Activated CD4-positive, alpha-beta T cell treated with anti-CD3 and anti-CD28 coated beads for 48 hours (primary cell): Measurements from ENCODE around the gene BSND.
A peak's percentile ranks its signal among the peaks of the same experiment; 100 is the strongest.

Experiments
- DNase-seq: peaks from one replicate; pipeline ENCODE4 v3.0.0-alpha.2; 2020

Gene BSND

GRCh38 chr1:55050283-55050682 lies 51.5 kb downstream of the BSND start:
- no peak for DNase-seq

DNA sequence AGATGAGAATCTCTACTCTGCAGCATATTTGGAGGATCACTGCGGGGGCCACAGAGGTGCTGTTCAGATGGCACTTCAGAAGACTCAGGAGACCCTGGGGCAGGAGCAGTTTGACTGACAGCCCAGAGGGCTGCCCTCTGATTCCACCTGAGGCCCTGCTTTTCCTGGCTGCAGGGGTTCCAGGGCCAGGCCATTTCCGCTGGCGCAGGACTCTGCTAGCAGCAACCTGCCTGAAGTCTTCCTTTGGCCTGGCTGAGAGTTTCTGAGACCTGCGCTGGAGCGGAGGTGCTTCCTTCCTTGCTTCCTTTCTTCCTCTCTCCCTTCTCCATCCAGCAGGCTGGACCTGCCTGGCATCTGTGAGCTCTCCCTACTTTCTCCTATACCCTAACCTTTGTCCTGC lies 52.4 kb downstream of the BSND start:
- no peak for DNase-seq

DNA sequence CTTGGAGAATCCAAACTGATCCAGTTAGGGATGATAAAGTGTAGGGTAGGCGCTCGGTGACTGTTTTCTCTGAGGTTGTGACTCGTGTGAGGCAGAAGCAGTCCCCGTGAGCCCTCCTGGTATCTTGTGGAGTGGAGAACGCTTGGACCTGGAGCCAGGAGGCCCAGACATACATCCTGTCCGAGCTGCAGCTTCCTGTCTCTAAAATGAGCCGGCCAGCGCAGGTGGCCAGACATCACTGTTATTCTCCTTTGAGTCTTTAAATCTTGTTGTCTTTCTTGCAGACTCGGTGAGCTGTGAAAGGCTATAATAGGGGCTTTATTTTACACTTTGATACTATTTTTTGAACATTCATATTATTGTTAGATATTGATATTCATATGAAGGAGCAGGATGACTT lies 52.9 kb downstream of the BSND start:
- no peak for DNase-seq

DNA sequence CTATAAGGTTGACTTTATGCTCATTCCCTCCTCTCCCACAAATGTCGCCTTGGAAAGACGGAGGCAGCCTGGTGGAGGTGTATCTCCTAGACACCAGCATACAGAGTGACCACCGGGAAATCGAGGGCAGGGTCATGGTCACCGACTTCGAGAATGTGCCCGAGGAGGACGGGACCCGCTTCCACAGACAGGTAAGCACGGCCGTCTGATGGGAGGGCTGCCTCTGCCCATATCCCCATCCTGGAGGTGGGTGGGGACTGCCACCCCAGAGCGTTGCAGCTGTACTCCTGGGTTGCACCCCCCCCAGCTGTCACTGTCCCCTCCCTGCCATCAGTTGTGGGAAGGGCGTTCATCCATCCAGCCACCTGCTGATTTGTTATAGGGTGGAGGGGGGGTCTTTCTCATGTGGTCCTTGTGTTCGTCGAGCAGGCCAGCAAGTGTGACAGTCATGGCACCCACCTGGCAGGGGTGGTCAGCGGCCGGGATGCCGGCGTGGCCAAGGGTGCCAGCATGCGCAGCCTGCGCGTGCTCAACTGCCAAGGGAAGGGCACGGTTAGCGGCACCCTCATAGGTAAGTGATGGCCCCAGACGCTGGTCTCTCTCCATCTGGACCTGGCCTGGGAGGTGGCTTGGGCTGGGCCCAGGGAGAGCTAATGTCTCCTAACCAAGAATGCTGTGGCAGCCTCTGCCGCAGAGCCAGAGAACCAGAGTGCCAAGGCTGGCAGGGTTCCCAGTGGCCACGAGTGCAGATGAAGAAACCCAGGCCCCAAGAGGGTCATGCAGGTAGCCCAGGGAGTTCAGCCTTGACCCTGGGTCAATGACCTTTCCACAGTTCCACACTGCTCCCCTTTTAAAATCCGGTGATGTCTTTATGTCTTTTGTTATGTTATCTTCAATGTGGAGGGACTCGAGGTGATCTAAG lies 53.7 kb downstream of the BSND start:
- DNase-seq: no peak

GRCh38 chr1:55053265-55053954 lies 54.7 kb downstream of the BSND start:
- no peak for DNase-seq

DNA sequence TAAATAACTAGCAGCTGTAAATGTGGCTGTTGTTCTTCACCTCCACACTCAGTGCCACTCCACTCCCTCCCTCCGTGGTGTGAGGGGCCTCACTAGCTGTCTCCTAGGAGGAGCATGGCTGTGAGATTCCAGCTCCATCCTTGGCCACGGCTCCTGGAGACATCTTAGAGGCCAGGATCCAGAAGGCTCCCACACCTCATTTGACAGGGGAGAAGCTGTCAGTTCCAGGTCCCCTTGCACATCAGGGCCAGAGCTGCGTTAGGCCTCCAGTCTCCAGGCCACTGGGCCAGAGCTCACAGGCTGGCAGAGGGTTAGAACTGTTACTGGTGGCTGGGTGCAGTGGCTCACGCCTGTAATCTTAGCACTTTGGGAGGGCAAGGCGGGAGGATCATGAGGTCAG lies 55.7 kb downstream of the BSND start:
- DNase-seq: no peak

GRCh38 chr1:55055084-55055882 lies 56.5 kb downstream of the BSND start:
- no peak for DNase-seq

DNA sequence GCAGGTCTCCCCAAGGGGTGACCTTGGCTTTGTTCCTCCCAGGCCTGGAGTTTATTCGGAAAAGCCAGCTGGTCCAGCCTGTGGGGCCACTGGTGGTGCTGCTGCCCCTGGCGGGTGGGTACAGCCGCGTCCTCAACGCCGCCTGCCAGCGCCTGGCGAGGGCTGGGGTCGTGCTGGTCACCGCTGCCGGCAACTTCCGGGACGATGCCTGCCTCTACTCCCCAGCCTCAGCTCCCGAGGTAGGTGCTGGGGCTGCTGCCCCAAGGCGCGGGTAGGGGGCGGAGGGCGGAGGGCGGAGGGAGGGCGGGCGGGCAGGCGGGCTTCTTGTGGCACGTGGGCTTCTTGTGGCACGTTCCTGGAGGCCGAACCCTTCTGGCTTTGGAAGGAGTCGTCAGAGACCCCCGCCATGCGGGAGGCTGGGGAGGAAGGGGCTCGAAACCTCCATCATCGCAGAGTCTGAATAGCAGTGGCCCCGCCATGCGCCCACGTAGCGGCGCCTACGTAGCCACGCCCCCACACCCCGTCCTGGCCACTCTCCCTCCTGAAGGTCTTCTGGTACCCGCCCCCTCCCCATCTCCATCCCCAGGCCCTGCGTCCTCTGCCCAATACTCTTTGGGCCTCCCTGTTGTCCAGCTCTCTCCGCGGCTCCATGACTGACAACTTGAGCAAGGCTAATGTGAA lies 57.4 kb downstream of the BSND start:
- DNase-seq: no peak

- DNase-seq: no peak
These were observed 57.9 kb downstream of the BSND start for GRCh38 chr1:55056632-55056992.

- DNase-seq: no peak
These were observed 58.7 kb downstream of the BSND start for GRCh38 chr1:55057270-55057955.

GRCh38 chr1:55057956-55058298 lies 59.2 kb downstream of the BSND start:
- no peak for DNase-seq

- no peak for DNase-seq
These were observed 60.8 kb downstream of the BSND start for GRCh38 chr1:55059302-55060132.

DNA sequence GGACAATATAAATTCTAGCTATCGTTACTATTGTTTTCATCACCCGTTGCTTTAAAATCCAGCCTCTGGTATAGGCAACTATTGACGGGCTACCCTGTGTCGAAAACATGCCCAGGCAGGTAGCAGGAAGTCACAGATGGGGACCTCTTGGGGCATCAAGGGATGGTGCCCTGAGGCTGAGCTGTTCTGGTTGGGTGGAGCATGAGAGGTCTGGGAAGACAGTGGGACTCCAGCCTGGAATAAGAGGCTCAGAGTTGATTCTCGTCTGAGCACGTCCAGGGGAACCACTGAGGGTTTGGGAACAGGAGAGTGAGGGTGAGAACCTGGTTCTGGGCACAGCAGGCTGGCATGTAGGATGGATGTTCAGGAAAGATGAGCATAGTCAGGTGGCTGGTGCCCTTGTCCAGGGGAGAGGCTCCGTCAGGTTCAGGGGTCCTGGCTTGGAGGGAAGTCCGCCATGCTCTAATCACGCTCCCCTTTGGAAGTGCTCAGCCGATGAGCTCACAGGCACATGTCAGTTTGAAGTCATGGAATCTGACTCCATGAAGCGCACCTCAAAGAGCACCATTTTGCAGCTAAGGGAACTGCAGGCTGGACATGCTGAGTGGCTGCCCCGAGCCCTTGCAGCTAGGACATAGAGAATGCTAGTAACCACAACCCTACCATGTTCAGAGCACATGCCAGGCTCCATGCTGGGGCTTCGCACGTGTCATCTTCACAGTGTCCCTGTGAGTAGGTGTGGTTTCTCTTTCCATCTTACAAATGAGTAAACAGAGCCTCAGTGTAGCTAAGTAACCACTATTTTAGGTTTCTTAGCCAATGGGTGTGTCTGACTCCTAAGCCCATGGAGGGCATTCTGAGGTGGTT lies 61.6 kb downstream of the BSND start:
- DNase-seq: peak; percentile 55

GRCh38 chr1:55061000-55061705 lies 62.4 kb downstream of the BSND start:
- DNase-seq: no peak
